GM12872 (cell line): ENCODE measurements around the gene REEP1.

Experiments
- CTCF ChIP-seq: IDR thresholded peaks from 3 replicates; pipeline ENCODE4 v1.5.1; 2011; ENCODE audit warnings: low read depth, mild to moderate bottlenecking, low read length, moderate library complexity; ENCODE audit not compliant: insufficient read depth

The REEP1 gene

GRCh38 chr2:86239745-86240144 is 97.7 kb downstream of the REEP1 start:
- TF ChIP-seq CTCF, result no peak

- TF ChIP-seq CTCF, result no peak
These were observed 98.1 kb downstream of the REEP1 start for GRCh38 chr2:86239326-86239725.

- no peak for TF ChIP-seq CTCF
These were observed 99.1 kb downstream of the REEP1 start for GRCh38 chr2:86238354-86238753.

GRCh38 chr2:86237172-86237571 is 100.3 kb downstream of the REEP1 start:
- TF ChIP-seq CTCF, result no peak

GRCh38 chr2:86235196-86235980 is 102.0 kb downstream of the REEP1 start:
- no peak for TF ChIP-seq CTCF

GRCh38 chr2:86234563-86235131 is 102.8 kb downstream of the REEP1 start:
- no peak for TF ChIP-seq CTCF

- TF ChIP-seq CTCF, result no peak
These were observed 104.0 kb downstream of the REEP1 start for GRCh38 chr2:86233436-86233835.
